ENCODE data around the gene TCHH.
"Not testable (repeated sequence)": the region's sequence is repeated elsewhere in the genome, so short reads cannot be mapped to it uniquely, and the experiment has no call there.

TCHH gene, protein sequence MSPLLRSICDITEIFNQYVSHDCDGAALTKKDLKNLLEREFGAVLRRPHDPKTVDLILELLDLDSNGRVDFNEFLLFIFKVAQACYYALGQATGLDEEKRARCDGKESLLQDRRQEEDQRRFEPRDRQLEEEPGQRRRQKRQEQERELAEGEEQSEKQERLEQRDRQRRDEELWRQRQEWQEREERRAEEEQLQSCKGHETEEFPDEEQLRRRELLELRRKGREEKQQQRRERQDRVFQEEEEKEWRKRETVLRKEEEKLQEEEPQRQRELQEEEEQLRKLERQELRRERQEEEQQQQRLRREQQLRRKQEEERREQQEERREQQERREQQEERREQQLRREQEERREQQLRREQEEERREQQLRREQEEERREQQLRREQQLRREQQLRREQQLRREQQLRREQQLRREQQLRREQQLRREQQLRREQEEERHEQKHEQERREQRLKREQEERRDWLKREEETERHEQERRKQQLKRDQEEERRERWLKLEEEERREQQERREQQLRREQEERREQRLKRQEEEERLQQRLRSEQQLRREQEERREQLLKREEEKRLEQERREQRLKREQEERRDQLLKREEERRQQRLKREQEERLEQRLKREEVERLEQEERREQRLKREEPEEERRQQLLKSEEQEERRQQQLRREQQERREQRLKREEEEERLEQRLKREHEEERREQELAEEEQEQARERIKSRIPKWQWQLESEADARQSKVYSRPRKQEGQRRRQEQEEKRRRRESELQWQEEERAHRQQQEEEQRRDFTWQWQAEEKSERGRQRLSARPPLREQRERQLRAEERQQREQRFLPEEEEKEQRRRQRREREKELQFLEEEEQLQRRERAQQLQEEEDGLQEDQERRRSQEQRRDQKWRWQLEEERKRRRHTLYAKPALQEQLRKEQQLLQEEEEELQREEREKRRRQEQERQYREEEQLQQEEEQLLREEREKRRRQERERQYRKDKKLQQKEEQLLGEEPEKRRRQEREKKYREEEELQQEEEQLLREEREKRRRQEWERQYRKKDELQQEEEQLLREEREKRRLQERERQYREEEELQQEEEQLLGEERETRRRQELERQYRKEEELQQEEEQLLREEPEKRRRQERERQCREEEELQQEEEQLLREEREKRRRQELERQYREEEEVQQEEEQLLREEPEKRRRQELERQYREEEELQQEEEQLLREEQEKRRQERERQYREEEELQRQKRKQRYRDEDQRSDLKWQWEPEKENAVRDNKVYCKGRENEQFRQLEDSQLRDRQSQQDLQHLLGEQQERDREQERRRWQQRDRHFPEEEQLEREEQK (N-terminal part only)

DNA sequence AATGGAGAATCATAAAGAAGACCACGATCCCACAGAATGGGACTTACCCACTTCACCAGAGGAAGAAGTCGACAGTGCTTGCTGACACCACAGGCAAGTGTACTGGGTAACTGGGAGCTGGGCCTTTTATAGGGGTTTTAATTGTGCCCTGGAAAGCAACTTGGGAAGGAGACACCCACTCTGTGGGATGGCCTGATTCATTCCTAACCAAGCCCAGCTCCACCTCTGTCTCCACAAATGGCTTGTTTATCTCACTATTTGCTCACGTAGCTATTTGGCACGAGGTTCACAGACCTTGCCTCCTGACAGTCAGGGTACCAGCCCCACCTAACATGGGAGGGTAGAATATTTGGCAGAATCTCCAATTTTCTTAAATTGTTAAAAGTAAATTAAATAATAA is at the start of gene TCHH:
TCHH (minus strand) TSS at position 101 of the 400 bp plus-strand sequence. CDS start 1,364 bp downstream, outside the sequence.
- DNase-seq, result no peak

DNA sequence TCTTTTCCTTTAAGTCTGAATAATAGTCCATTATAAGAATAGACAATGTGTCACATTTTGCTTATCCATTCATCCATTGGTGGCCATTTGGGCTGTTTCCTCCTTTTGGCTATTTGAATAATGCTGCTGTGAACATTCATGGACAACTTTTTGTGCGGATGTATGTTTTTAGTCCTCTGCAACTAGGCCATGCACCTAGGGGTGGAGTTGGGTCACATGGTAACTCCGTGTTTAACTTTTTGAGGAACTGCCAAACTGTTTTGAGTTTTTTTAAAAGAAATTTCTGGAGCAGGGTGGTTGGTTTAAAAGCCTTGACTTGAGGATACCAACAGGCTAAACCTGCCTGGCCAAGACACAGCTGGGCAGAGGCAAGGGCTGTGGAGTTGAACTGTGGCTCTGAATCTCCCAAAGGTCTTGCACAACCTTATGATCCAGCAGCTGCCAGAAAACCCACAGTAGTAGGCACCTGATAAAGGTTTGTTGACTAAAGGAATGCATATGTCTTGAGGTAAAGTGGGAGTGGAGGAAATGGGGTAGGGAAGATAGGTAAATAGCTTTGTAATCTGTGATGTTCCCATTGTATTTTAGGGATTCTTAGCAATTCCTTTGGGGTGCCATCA is 49.4 kb upstream of the TCHH start:
- DNase-seq, result no peak

DNA sequence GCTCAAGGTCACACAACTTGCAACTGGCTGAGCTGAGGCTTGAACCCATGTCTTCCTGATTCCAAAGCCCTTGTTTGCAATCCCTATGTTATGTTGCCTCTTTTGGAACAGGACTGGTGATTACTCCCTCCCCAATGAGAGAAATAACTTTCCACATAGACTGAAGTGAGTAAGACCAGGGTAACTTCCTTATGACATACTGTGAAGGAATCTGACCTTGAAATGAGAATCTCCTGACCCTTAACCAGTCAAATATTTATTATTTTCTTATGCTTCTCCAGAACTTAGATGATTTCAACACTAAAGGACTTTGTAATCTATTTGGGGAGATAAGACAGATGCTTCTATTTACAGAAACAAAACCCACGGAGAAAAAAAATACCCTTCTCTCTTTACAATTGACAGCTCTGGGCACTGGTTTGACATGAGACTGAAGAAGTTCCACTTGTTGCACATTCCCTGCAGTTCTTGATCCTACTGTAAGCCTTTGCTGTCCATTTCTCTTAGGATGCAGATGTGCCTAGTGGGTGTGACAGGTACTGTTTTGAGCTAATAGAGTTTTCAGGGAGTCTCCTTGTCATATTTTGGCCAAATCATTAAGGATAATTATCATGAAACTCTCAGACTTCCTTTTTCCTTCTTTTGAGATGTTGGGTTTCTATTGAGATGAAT is 47.7 kb upstream of the TCHH start:
- DNase-seq, result no peak

DNA sequence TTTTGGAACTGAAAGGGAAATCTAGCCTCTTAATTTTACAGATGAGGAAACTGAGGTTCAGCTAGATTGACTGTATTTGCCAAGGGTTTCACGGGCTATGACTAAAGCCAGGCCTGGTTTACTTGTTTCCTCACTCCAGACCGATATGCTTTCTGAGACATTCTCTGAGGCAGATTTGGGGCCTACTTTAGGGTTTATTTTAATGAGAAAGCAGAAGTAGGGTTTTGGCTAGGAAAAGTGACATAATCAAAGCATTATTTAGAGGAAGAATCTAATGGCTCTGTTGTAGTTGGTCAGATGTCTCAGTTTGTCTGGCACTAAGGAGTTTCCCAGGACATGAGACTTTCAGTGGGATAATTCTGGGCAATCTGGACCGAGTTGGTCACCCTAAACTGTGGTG is 45.3 kb upstream of the TCHH start:
- no peak for DNase-seq

DNA sequence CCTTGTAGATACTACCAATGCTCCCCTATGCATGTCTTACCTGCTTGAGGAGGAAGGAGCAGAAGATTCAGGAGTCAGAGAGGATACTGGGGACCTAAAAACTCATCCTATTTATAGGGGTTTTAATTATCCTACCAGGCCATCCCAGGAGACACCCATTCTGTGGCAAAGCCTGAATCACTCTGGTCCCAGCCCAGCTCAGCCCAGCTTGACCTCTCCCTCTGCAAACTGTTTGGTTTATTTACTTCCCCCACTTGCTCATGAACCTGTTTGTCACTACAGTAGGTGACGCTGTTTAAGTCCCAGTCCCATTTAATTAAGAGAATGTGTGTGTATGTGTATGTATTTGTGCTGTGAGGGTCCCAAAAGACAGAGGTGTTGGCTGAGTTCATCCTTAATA is 43.9 kb upstream of the TCHH start, which contains the start of gene RPTN:
RPTN (minus strand) TSS at position 85 of the 400 bp plus-strand sequence. CDS start 1,339 bp downstream, outside the sequence.
- DNase-seq, result no peak

DNA sequence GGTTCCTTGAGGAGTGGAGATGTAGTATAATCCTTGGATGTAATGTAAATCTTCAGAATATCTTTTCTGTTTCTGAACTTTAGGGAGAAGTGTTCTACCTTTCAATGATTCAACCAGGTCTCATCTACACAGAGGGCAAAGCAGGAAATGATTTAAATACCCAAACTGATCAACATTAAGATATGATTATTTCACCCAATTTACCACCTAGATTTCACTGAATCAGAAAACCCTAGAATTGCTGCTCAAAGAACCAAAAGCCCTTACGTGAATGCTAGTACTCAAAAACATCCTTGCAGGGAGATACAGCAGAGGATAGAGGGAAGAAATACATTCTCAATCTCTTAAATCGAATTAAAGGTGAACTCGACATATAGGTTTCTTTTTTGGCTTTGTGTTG is 38.8 kb upstream of the TCHH start:
- no peak for DNase-seq

DNA sequence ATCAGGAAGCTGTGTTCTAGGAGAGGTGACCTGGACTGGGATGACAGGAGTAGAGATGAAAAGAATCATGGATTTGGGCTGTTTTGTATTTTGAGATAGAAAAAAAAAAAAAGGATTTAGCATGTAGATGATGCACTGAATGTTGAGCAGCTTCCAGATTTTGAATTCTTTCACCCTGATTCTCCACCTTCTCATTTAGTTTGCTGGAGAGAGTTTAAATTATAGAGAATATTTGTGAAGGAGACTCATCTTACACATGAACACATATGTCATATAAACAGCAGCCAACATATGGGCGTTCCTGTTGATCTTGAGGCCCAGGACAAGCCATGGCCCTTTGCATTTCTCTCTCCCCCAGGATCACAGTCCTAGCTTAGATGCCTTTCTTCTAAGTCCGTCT is 36.4 kb upstream of the TCHH start:
- DNase-seq, result no peak

DNA sequence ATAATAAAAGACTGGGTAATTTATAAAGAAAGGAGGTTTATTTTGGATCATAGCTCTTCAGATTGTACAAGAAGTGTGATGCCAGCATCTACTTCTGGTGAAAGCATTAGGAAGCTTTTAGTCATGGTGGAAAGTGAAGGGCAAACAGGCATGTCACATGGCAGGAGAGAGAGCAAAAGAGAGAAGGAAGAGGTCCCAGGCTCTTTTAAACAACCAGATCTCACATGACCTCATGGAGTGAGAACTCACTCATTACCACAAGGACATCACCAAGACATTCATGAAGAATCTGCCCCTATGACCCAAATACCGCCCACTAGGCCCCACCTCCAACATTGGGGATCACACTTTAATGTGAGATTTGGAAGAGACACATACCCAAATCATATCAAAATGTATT is 33.7 kb upstream of the TCHH start:
- DNase-seq, result no peak

DNA sequence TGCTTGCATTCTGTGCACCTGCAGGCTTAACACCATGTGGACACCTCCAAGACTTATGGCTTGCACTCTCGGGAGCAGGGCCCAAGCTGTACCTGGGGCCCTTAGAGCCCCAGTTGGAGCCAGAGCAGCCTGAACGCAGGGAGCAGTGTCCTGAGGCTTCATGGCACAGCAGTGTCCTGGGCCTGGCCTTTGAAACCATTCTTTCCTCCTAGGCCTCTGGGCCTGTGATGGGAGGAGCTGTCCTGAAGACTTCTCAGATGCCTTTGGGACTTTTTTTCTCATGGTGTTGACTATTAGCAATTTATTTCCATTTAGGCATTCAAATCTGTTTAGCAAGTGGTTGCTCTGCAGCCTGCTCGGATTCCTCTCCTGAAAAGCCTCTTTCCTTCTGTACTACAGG is 32.8 kb upstream of the TCHH start:
- DNase-seq, result no peak

DNA sequence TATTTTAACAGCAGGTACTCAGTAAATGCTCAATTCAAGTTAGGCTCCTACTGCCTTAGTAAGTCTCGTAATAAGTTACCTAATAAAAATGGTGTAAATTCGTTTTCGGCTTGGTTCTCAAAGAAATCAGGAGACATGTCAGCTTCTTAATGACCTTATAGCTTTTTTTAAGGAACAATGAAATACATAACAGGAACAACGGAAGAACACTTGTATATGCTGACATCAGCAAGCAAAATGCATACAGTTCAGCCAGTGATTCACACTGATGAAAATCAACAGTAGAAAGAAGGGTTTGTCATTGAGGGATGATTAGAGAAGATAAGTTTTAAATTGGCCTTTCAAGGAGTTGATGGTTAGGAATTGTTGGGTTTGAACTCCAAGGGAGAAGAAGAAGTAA is 30.5 kb upstream of the TCHH start:
- DNase-seq, result no peak

DNA sequence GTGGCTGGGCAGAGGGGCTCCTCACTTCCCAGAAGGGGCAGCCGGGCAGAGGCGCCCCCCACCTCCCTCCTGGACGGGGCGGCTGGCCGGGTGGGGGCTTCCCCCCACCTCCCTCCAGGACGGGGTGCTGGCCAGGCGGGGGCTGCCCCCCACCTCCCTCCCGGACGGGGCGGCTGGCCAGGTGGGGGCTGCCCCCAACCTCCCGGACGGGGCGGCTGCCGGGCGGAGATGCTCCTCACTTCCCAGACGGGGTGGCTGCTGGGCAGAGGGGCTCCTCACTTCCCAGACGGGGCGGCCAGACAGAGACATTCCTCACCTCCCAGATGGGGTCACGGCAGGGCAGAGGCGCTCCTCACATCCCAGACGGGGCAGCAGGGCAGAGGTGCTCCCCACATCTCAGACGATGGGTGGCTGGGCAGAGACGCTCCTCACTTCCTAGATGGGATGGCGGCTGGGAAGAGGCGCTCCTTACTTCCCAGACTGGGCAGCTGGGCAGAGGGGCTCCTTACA is 29.5 kb upstream of the TCHH start:
- not testable (repeated sequence) for DNase-seq

DNA sequence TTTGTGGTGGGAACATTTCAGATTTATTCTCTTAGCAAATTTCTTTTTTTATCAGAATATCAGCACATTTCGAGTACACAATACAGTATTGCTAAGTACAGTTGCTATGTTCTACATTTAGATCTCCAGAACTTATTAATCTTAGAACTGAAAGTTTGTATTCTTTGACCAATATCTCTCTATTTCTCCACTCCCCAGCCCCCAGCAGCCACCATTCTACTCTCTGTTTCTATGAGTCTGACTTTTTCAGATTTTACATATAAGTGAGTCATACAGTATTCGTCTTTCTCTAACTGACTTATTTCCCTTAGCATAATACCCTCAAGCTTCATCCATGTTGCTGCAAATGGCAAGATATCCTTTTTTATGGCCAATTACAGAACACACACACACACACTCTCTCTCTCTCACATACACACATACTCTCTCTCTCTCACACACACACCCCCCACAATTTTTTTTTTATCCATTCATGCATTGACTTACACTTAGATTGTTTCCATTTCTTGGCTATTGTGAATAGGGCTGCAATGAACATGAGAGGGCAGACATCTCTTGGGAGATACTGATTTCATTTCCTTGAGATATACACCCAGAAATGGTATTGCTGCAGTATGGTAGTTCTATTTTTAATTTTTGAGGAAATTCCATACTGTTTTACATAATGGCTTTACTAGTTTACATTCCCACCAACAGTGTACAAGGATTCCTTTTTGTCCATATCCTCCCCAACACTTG is 28.1 kb upstream of the TCHH start:
- no peak for DNase-seq

DNA sequence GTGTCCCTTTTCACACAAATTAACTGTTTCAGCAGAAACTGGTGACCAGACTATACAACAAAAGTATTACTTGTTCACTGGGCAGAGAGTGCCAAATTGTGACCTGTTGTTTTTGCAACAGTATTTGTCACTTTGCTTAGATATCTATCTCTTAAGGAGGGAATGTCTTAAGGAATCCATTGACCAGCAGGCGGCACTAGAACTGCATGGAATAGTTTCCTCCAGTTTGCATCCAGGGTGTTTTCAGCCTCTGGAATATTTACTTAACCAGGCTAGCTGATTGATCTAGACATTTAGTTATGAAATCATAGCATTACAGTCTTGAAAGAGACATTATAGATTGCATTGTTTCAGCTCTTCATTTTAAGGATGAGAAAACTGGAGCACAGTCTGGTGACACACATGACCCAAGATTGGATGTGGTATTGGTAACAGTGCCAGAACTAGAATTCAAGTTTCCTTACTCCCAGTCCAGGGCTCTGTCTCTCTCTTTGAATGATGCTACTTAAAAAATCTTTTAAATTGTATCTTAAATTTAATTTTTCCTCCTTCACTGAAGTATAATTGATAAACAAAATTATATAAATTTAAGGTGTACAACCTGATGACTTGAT is 26.8 kb upstream of the TCHH start:
- DNase-seq, result no peak

DNA sequence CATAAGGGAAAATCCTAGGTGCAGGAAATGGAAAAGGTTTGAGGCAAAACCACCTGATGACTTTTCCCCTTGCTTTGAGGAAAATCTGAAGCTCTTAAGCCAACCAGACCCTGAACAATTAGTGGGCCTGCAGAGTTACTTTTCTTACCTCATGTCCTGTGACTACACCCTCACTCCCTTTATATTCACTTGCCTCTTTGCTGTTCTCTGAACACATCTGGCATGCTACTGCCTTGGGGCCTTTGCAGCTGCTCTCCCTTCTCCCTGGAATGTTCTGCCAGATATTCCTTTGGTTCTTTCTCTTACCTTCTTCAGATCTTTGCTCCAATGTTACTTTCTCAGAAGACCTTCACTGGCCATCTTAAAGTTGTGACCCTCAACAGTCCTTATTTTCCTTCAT is 22.0 kb upstream of the TCHH start:
- no peak for DNase-seq

DNA sequence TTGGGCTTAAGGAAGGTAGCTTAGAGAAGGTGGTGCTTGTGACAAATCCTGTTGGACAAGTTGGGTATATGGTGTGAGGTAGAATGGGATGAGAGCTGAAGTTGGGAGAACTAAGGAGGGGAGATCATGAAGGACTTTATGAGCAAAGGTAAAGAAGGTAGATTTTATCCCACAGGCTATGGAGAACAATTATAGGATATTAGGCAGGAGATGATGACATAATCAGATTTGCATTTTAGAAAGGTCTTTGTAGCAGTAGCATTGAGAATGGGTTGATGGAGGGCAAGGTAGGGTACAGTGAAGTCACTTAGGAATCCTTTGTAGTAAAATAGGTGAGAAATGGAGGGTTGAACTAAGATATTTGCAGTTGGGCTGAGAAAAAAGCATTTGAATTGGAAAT is 14.9 kb upstream of the TCHH start:
- no peak for DNase-seq

DNA sequence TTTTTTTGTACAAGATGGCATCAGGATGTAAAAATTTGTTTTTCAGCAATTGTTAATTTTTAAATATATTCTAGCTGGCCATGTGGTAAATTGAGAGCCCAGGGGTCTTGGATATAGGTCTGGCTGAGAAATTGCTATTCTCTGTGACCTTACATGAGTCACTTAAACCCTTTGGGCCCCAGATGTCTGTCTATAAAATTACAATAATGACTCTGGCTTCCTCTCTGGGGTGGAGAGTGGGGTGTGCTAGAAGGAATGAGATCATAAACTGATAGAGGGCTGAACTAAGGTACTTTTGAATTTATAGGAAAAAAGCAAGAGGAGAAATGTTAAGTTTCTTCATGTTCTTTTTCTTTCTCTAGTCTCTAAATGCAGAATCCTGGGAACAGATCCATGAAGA is 12.4 kb upstream of the TCHH start:
- no peak for DNase-seq

DNA sequence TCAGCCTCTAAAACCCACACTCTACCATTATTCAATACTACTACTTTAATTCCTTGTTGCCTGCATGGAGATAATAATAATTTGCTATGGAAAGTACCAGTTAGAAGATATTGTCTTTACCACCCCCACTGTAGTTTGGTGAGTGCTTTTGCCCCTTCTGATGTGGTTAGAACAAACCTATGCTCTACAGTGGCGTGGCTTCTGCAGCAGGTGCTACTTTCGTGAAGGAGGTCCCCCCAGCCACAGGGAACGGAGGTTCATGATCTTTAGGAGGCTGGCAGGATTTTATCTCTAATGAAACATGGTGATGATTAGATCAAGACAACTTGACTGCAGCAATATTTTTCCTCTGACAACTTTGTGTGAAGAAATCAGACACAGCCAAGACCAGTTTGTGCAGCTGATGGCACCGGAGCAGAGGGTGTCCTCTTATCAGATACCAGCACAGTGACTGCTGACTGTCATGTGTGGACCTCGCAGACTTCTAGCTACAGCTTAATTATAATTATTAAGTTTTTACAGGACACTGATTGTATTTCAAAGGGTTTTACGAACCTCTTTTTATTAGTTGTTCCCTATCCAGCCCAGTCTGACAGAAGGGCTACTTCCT is 10.7 kb upstream of the TCHH start:
- DNase-seq, result no peak

DNA sequence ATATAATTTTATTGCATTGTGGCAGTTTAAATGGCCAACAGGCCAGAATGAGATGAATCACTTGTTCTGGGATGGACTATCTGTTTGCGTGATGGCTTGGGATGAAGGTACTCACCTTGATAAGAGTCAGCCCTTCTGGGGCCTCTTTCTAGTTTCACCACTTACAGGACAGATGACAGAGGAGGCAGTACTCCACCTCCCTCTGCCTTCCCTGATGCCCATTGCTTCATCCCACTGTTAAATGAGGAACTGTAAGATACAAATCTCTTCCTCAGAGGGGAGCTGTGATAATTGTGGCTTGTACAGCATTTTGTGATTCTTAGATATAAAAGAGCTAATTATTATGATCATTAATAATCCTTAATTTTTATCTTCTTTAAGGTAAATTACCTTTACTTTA is 3.7 kb upstream of the TCHH start:
- no peak for DNase-seq

DNA sequence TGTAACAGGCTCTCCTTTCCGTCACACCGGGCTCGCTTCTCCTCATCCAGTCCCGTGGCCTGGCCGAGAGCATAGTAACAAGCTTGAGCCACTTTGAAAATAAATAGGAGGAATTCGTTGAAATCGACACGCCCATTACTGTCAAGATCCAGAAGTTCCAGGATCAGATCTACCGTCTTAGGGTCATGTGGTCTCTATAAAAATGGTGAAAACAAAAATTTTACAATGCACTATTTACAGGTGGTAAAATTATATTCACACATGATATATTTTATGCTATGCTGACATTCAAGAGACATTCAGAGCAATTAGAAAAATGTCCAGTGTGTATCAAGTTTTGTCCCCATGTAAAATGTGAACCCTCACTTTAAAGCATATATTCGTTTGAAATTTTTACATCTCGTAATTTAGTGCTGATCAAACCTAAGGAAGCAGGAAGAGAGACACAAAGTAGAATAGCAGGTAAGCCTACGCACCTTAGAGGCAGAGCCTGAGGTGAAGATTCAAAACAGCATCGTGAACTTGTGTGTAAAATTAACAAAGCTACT is 2.3 kb downstream of the TCHH start:
- DNase-seq, result no peak

All from activated effector memory CD4-positive, alpha-beta T cell treated with anti-CD3 and anti-CD28 coated beads, Interleukin-2, amount 50 U/mL, for 16 hours (primary cell).